ENCODE measurements around the gene VDR.

DNA sequence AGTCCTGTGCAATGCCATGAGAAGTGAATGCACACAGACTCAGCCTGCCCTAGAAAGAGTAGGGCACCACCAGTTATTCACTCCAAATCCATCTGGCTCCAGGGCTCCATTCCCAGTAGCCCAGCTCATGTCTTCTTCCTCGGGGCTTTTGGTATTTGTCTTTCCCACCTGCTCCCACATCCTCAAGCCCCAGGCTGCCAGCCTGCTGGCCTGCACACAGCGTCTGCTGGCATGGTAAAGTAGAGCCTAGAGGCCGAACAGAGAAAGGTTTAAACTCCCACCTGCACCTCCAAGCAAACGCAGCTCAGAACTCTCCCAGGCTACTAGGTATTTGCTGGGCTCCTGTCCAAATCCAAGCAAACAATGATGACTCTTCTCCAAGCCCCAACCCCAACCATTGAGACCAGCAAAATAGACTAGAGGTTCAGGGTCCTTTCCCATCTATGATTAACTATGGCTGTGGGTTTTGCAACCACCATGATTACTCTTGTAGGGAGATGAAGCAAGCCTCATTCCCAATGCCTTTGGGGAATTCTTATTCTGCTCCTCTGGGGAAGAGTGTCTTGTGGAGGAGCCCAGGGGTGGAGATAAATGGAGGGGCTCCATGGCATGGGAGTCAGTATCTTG, 5.2 kb upstream of the VDR start:
- no peak for TF ChIP-seq EZH2 (optimal IDR thresholded peaks at IDR 0.05; ENCODE audit: low read depth, low read length)
- TF ChIP-seq, protein P1, sequence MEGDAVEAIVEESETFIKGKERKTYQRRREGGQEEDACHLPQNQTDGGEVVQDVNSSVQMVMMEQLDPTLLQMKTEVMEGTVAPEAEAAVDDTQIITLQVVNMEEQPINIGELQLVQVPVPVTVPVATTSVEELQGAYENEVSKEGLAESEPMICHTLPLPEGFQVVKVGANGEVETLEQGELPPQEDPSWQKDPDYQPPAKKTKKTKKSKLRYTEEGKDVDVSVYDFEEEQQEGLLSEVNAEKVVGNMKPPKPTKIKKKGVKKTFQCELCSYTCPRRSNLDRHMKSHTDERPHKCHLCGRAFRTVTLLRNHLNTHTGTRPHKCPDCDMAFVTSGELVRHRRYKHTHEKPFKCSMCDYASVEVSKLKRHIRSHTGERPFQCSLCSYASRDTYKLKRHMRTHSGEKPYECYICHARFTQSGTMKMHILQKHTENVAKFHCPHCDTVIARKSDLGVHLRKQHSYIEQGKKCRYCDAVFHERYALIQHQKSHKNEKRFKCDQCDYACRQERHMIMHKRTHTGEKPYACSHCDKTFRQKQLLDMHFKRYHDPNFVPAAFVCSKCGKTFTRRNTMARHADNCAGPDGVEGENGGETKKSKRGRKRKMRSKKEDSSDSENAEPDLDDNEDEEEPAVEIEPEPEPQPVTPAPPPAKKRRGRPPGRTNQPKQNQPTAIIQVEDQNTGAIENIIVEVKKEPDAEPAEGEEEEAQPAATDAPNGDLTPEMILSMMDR (IDR thresholded peaks at IDR 0.05; ENCODE audit: low read length), result no peak
- no peak for TF ChIP-seq EZH2phosphoT487 (IDR thresholded peaks at IDR 0.05; ENCODE audit: low read length)
